Tibial artery (tissue), 4 donors: ENCODE measurements around the gene BRCA2.

ENCODE experiments used
- DNase-seq, 2 donors: peaks; one replicate each; pipeline ENCODE4 v3.0.0-alpha.2; 2019
- H3K27ac ChIP-seq, 2 donors: fragments of 200-600 bp; sonication (generic) in 1 of 2; 1 replicate in 1 of 2; 2 replicates in 1 of 2; pipeline ENCODE4 v1.5.1; 2018 to 2019; ENCODE audit warnings: mild to moderate bottlenecking in 1 of 2
- H3K27me3 ChIP-seq, 2 donors: fragments of 200-600 bp; sonication (generic) in 1 of 2; one replicate each; pipeline versions ENCODE4 v1.5.1 to v1.6.0; 2016 to 2019
- H3K36me3 ChIP-seq, 3 donors: fragments of 200-600 bp; sonication (generic) in 2 of 3; one replicate each; pipeline ENCODE4 v1.5.1; 2016 to 2019; ENCODE audit warnings: mild to moderate bottlenecking in 2 of 3
- H3K4me1 ChIP-seq, 4 donors: fragments of 200-600 bp; sonication (generic) in 2 of 4; 1 replicate in 3 of 4; 2 replicates in 1 of 4; pipeline ENCODE4 v1.5.1; 2016 to 2019
- H3K4me3 ChIP-seq, 2 donors: fragments of 200-600 bp; sonication (generic) in 1 of 2; 1 replicate in 1 of 2; 2 replicates in 1 of 2; pipeline ENCODE4 v1.5.1; 2018 to 2019; ENCODE audit warnings: mild to moderate bottlenecking in 2 of 2
- H3K9me3 ChIP-seq, 3 donors: fragments of 200-600 bp; sonication (generic) in 1 of 3; one replicate each; pipeline ENCODE4 v1.5.1; 2016 to 2019
- CTCF ChIP-seq, 2 experiments: fragments of 200-600 bp in 1 of 2; fragments of 450-650 bp in 1 of 2; IDR thresholded peaks; one replicate each; pipeline ENCODE4 v1.5.1; 2017 to 2019; ENCODE audit warnings: antibody characterized with exemption in 2 of 2, mild to moderate bottlenecking in 1 of 2, moderate library complexity in 1 of 2
- intact Hi-C: fragments of 100-400 bp; cut with DNase I; formaldehyde crosslinking; loops from one replicate; pipeline ENCODE4 v1.15.0; 2023; ENCODE audit warnings: low total_unique reads

BRCA2 gene

DNA sequence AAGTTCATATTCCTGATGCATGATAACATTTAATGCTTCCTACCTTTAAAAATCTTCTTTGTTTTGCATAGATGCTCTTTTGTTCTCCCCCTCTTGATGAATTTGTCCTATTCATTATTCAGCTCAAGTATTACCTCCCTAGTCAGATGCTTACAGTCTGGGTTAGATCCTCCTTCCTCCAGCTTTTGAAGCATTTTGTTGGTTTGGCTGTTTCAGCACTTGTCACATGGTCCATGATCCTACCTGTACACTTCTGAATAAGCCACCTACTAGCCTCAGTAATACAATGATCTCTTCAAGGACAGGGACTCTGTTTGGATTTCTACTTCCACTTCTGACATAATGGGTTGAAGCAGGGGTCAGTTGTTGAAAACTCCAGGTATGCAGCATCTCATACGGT is 75.2 kb downstream of the BRCA2 start:
- H3K27me3 ChIP-seq = no peaks in the 10 kb centered on the region
- H3K4me1 ChIP-seq = no peaks in the 10 kb centered on the region
- DNase-seq = no peak
- H3K36me3 ChIP-seq = no peaks in the 10 kb centered on the region
- intact Hi-C loops = no loop called here
- H3K4me3 ChIP-seq = no peak overlapping the region
- no peaks in the 10 kb centered on the region for H3K9me3 ChIP-seq
- H3K27ac ChIP-seq = no peak overlapping the region
- TF ChIP-seq CTCF (IDR thresholded peaks at IDR 0.05) = no peak

DNA sequence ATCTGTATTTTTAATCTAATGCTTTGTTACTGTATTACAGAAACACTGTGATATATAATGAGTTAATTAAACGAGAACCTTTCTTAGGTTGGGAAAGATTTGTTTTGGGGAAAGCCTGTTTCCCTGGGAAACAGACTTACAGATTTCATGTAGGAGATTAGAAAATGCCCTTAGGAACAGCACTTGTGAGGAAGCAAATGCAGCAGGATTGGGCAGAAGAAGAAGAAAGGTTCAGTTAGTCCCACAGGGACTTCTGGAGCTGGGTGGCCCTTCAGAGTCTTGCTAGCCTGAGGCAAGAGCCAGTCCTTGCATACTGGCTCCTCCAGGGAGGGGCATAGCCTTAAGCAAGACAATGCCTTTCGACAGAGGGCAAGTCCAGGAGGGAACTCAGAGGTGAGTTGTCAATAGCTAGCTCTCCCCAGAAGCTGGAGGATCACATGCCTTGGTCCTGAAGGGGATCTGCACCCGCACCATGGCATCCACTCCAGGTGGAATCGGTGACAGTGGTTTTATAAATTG is 75.9 kb downstream of the BRCA2 start:
- Histone ChIP-seq H3K27ac (no peak overlapping the region), H3K9me3 (no peaks in the 10 kb centered on the region), H3K4me1 (no peaks in the 10 kb centered on the region), H3K4me3 (no peak overlapping the region), H3K36me3 (no peaks in the 10 kb centered on the region), H3K27me3 (no peaks in the 10 kb centered on the region)
- no peak for DNase-seq
- intact Hi-C loops = no loop called here
- TF ChIP-seq CTCF (IDR thresholded peaks at IDR 0.05) = no peak

DNA sequence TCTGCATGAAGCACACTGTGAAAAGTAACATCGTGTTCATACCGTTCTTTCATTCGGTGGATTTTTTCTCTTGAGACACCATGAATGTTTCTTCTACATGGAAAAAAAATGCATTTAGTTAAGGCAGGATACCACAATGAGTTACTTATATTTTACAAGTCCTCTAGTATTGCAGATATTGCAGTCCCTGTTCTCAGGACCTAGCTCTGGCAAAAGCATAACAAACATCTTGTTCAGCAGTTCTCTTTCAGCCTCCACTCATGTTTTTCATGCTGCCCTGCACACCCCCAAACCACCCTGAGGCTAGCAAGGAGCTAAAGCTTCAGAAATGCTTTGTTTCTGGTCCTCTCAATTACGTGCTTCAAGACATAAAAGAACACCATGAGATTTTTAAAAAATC is 87.8 kb downstream of the BRCA2 start:
- Histone ChIP-seq H3K27me3 (no peaks in the 10 kb centered on the region), H3K9me3 (no peaks in the 10 kb centered on the region), H3K4me3 (no peak overlapping the region), H3K27ac (no peak overlapping the region), H3K4me1 (no peaks in the 10 kb centered on the region), H3K36me3 (peaks cover 18 to 50% (median 47%) of the 10 kb centered on the region in 3 donors)
- intact Hi-C loops = no loop called here
- no peak for TF ChIP-seq CTCF (IDR thresholded peaks at IDR 0.05)
- DNase-seq = no peak

DNA sequence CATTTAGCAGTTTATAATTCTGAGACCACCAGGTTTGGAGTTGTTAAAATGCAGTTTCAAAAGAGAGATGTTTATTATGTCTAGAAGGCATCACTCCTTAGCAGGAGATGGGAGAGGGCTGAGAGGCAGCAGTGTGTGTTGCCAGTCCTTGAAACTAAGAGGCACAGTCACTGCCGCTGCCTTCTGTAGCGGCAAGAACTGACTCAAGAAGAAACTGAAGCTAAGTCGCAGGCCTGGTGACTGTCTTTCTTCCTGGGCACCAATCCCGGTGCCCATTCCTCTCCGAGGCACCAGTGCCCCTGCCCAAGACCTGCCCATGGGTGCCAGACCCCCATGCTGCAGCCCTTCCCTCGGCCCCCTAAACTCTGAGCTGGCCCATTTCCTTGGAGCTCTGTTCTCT is 92.5 kb downstream of the BRCA2 start:
- H3K9me3 ChIP-seq = no peaks in the 10 kb centered on the region
- no peak for TF ChIP-seq CTCF (IDR thresholded peaks at IDR 0.05)
- H3K4me3 ChIP-seq = no peak overlapping the region
- intact Hi-C loops = no loop called here
- H3K27ac ChIP-seq = no peak overlapping the region
- H3K27me3 ChIP-seq = no peaks in the 10 kb centered on the region
- H3K4me1 ChIP-seq = no peaks in the 10 kb centered on the region
- peaks cover 7 to 39% (median 37%) of the 10 kb centered on the region in 3 donors for H3K36me3 ChIP-seq
- no peak for DNase-seq

GRCh38 chr13:32408296-32409000 is 93.1 kb downstream of the BRCA2 start:
- Histone ChIP-seq H3K4me1 (no peaks in the 10 kb centered on the region), H3K27ac (no peak overlapping the region), H3K36me3 (peaks cover 6 to 33% (median 31%) of the 10 kb centered on the region in 3 donors), H3K9me3 (no peaks in the 10 kb centered on the region), H3K4me3 (no peak overlapping the region), H3K27me3 (no peaks in the 10 kb centered on the region)
- no peak for DNase-seq
- intact Hi-C loops = no loop called here
- TF ChIP-seq CTCF (IDR thresholded peaks at IDR 0.05) = no peak
